Skeletal muscle satellite cell (primary cell): ENCODE data around the gene APRT.

Source experiments
- H3K27me3 ChIP-seq: 2 replicates; pipeline ENCODE4 v1.7.0; 2013; ENCODE audit warnings: low read length; ENCODE audit not compliant: control insufficient read depth, insufficient read depth
- H3K36me3 ChIP-seq: 2 replicates; pipeline ENCODE4 v1.7.0; 2013; ENCODE audit warnings: mild to moderate bottlenecking, control low read depth, low read length; ENCODE audit not compliant: insufficient read depth
- H3K4me1 ChIP-seq: 2 replicates; pipeline ENCODE4 v1.7.0; 2013; ENCODE audit warnings: low read length; ENCODE audit not compliant: control insufficient read depth, insufficient read depth
- H3K4me2 ChIP-seq: 2 replicates; pipeline ENCODE4 v1.7.0; 2013; ENCODE audit warnings: mild to moderate bottlenecking, low read length
- H3K4me3 ChIP-seq: 2 replicates; pipeline ENCODE4 v1.7.0; 2013; ENCODE audit warnings: low read length
- H3K9ac ChIP-seq: 2 replicates; pipeline ENCODE4 v1.7.0; 2013; ENCODE audit warnings: mild to moderate bottlenecking, low read depth, low read length, moderate library complexity
- H3K9me3 ChIP-seq: replicated peaks from 2 replicates; pipeline ENCODE4 v1.7.0; 2013; ENCODE audit warnings: mild to moderate bottlenecking, control low read depth, low read length

APRT gene

GRCh38 chr16:88762258-88762870, 49.4 kb downstream of the APRT start:
- no peak overlapping the region for H3K4me2 ChIP-seq
- no peaks in the 10 kb centered on the region for H3K9me3 ChIP-seq
- no peak overlapping the region for H3K4me3 ChIP-seq
- peaks cover 54% of the 10 kb centered on the region for H3K4me1 ChIP-seq
- no peaks in the 10 kb centered on the region for H3K27me3 ChIP-seq
- H3K9ac ChIP-seq = no peak overlapping the region
- peaks cover 38% of the 10 kb centered on the region for H3K36me3 ChIP-seq

- Histone ChIP-seq H3K4me1 (peaks cover 49% of the 10 kb centered on the region), H3K9ac (no peak overlapping the region)
Measured at GRCh38 chr16:88761830-88762229, 49.9 kb downstream of the APRT start.

DNA sequence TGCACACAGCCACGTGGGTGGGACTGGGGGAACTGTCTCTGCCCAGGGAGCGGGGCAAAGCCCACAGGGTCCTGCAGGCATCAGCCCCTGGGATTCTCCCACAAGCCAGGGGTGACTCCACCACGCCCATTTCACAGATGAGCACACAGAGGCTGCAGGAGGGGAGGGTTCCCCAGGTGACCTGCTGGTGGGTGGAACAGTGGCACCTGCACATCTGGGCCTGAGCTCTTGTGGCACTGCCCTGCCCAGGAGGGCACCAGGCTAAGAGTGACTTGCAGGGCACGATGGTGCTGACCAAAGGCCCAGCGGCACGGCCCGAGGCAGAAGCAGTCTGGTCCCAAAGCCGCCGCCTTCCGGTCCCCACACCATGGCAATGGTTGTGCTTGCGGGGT, 50.6 kb downstream of the APRT start:
- Histone ChIP-seq H3K4me3 (no peak overlapping the region), H3K4me1 (peaks cover 43% of the 10 kb centered on the region), H3K36me3 (peaks cover 35% of the 10 kb centered on the region)

More at GRCh38 chr16:88761830-88762229, 49.9 kb downstream of the APRT start:
- Histone ChIP-seq H3K4me3 (no peak overlapping the region), H3K36me3 (peaks cover 38% of the 10 kb centered on the region), H3K27me3 (no peaks in the 10 kb centered on the region), H3K9me3 (no peaks in the 10 kb centered on the region), H3K4me2 (no peak overlapping the region)

DNA sequence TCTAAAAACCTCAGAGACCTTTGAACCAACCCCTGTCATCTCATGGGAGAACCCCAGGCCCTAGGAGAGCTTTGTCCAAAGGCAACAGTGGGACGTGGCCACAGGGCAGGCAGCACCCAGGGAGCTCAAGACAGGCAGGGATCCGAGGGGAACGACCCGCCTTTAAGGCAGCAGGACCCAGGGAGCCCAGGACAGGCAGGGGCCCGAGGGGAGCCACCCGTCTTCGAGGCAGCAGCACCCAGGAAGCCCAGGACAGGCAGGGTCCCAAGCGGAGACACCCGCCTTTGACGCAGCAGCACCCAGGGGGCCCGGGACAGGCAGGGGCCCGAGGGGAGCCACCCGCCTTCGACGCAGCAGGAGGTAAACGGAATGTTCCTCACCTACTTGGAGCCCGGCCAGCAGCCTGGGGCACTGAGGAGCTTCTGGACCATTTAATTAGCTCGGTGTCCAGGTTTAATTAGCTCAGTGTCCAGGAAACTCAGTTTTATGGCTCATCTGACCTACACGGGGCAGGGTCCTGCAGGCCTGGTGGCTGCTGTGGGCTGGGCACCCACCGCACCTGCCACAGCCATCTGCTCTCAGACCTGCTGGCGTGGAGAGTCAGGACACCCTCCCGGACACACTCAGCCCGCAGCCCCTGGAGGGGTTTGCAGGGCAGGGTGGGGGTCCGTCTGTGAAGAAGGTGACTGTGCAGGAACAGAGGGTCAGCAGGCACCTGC, 51.1 kb downstream of the APRT start:
- H3K9ac ChIP-seq = no peak overlapping the region
- H3K9me3 ChIP-seq = no peaks in the 10 kb centered on the region
- H3K36me3 ChIP-seq = peaks cover 32% of the 10 kb centered on the region
- peaks cover 44% of the 10 kb centered on the region for H3K4me1 ChIP-seq
- H3K4me2 ChIP-seq = no peak overlapping the region
- no peak overlapping the region for H3K4me3 ChIP-seq
- no peaks in the 10 kb centered on the region for H3K27me3 ChIP-seq

More for the DNA sequence above, 50.6 kb downstream of the APRT start:
- no peaks in the 10 kb centered on the region for H3K9me3 ChIP-seq
- H3K27me3 ChIP-seq = no peaks in the 10 kb centered on the region
- no peak overlapping the region for H3K9ac ChIP-seq
- H3K4me2 ChIP-seq = no peak overlapping the region

DNA sequence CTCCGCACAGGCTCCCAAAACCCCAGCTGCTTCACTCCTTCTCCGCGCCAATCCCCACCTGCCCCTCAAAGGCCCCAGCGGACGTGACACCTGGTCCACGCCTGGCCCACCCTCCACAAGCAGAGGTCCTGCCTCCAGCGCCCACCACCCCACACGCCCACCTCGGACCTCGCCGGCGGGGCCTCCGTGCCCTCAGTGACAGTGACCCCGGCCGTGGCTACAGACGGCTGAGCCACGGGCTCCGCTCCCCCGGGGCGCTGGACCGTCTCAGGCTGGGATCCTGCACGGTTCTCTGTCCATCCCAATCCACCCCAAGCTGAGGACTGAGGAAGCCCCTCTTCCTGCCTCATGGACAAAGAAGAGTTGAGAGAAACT, 51.8 kb downstream of the APRT start:
- peaks cover 32% of the 10 kb centered on the region for H3K36me3 ChIP-seq
- no peak overlapping the region for H3K4me2 ChIP-seq
- no peaks in the 10 kb centered on the region for H3K9me3 ChIP-seq
- H3K27me3 ChIP-seq = no peaks in the 10 kb centered on the region
- H3K9ac ChIP-seq = no peak overlapping the region
- H3K4me1 ChIP-seq = peaks cover 45% of the 10 kb centered on the region
- no peak overlapping the region for H3K4me3 ChIP-seq
